Muscle of back (tissue), 11 donors: Measurements from ENCODE around the gene PHF2. TPM values are rescaled to one million over a fixed set of nuclear protein-coding genes. Genes with fewer than 3 reads are reported as not detected.

Experiments
- DNase-seq, 3 donors: peaks; one replicate each; pipeline versions ENCODE4 v3.0.0 to v3.0.0-alpha.2; 2013
- polyA plus RNA-seq, 10 donors: library from polyadenylated mRNA; unstranded; fragments of 120-200 nt; gene quantifications; one replicate each; pipeline ENCODE4 v1.2.1, GENCODE V29; 2013; ENCODE audit not compliant: insufficient read length in 10 of 10

The PHF2 gene
- polyA plus RNA-seq, 10 donors: 32.4 to 46.9 (median 35.8) TPM

DNA sequence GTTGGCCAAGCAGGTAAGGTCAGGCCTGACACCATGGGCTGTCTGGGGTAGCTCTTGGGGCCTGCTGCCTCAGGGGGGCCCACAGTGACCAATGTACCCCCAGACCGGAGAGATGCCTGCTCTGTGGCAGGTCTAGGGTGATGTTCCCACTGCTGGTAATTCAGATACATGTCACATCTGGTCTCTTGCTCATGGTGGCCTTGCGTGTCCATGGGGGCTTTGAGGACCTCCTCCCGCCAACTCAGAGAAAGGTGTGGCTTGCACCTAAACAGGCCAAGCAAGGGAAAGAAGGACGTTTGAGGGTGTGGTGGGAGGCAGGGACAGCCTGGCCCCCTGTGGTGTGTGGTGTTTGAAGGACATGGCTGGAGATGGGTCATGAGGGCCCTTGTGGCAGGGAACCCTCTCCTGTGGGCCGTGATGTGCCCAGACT, 75.2 kb downstream of the PHF2 start:
- DNase-seq: no peak

- no peak for DNase-seq
Observed at GRCh38 chr9:93652604-93653592, 76.5 kb downstream of the PHF2 start.

GRCh38 chr9:93653760-93654159, 77.4 kb downstream of the PHF2 start:
- no peak for DNase-seq

DNA sequence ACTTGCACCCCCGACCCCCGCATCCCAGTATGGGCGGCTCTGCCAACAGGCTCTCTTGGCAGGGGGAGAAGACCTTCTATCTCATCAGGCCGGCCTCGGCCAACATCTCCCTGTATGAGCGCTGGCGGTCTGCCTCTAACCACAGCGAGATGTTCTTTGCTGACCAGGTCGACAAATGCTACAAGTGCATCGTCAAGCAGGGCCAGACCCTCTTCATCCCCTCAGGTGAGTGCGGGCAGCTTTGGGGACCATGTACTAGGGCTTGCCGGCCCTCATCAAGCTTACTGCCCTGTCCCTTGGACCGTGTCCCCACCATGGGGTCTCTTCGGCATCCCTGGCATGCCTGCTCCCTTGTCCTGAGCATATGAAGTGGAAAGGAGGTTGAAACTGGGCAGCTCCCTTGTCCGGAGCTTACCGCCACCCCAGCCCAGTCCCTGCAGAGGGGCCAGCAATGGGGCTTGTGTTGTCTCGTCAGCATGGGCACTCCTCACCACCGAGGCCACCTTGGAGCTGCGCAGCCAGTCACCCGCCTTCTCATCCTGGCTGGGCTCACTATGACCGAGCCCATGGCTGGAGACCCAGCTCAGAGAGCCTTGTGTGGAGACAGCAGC, 78.1 kb downstream of the PHF2 start:
- DNase-seq: no peak

- DNase-seq: no peak
Observed at GRCh38 chr9:93655621-93656425, 79.4 kb downstream of the PHF2 start.

DNA sequence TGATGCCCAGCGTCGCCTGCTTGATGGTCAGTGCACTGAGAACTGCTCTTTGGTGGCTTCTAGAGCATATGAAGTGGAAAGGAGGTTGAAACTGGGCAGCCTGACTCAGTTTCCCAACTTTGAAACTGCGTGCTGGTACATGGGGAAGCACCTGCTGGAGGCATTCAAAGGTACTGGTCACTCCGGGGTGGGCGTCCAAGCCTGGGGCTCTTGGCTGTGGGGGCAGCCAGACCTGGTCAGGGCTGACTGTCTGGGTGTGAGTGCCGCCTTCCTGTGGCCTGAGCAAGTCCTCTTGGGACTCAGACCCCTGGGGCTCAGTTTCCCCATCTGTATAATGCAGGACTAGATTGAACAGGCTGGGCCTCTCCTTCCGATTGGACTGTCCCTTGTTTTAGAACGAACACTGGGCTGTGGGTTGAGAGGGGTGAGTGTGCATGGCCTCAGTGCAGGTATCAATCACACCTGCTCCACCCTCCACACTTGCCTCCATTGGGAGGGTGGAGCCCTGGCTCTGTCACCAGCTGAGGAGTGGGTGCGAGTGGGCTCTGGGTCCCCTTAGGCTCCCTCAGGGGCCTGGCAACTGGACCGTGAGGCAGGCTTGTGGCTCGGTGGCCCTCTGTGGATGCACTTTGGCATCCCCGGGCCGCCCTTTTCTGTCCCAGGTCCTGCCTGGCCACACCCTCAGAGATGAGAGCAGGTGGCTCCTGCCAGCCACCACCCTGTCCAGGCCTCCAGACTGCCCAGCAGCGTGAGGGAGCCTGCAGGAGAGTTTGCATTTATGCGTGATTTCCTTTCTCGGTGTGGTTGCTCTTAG, 80.2 kb downstream of the PHF2 start:
- no peak for DNase-seq

- DNase-seq: no peak
Observed at GRCh38 chr9:93657331-93658111, 81.1 kb downstream of the PHF2 start.

DNA sequence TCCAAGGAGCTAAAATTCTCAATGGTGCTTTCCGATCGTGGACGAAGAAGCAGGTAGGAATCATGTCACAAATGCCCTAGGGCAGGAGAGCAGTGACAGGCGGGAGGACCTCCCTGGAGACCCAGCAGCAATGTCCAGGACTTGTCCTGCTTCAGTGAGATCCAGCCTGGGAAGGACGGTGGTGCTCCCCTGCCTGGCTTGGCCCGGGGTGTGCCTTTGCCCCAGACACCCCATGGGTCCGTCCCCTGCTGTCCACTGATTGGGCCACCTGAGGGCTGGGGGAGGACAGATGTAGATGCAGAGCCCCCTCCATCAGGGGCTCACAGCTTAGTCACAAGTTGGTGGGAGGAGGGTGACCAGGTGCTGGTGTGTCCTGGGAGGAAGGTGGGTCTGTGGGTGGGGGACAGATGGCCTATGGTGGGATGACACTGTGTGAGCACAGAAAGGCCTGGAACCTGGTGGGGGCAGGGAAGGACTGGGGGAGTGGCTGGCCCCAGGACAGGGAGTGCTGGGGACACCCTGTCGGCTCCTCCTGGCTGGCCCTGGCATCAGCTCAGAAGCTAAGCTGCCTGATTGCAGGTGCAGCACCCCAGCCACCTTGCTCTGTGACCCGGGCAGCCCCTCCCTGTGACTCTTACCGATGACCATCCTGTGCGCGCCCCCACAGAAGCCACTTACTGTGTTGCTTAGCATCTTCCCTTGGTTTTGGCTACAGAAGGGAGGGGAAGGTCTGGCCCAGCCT, 82.0 kb downstream of the PHF2 start:
- no peak for DNase-seq

DNA sequence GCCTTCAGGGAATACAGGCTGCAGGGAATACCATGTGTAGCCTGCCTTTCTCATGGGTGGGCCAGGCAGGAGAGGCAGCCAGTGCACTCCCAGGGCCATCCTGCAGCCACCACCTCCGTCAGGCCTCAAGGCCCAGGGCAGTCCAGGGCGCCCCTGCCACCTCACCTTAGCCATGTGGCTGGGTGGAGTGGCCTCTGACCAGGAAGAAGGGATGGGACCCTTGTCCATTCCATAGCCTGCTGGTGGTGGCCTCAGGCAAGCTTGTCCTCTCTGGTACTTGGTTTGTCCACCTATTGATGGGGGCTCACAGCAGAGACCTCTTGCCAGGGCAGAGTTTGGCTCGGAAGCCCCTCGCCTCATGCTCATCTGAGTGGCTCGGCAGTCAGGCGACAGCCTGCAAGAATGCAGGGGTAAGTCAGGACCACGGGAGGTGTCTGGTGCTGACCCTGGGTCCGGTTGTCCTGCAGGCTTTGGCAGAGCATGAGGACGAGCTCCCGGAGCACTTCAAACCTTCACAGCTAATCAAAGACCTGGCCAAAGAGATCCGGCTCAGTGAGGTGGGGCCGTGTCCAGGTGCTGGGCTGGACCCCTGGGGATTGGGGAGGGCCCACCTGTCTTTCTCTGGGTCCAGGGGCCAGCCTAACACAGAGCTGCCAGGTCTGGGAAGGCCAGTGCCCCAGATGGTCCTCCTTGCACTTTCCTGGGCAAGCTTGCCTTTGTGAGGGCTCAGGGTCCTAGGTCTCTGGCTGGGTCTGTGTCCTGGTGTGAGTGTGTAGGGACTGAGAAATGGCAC, 82.9 kb downstream of the PHF2 start:
- no peak for DNase-seq

- DNase-seq: no peak
Observed at GRCh38 chr9:93659837-93660177, 83.4 kb downstream of the PHF2 start.

GRCh38 chr9:93660352-93661046, 84.1 kb downstream of the PHF2 start:
- DNase-seq: no peak

DNA sequence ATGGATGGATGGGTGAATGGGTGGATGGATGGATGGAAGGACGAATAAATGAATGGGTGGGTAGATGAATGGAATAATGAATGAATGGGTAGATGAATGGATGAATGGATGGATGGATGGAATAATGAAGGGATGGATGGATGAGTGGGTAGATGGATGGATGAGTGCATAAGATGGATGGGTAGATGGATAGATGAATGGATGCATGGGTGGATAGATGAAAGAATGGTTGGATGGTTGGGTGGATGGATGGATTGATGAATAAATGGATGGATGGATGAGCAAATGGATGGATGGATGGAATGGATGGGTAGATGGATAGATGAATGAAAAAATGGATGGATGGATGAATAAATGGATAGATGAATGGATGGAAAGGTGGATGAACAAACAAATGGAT, 85.2 kb downstream of the PHF2 start:
- no peak for DNase-seq

GRCh38 chr9:93662016-93662638, 85.7 kb downstream of the PHF2 start:
- DNase-seq: no peak

DNA sequence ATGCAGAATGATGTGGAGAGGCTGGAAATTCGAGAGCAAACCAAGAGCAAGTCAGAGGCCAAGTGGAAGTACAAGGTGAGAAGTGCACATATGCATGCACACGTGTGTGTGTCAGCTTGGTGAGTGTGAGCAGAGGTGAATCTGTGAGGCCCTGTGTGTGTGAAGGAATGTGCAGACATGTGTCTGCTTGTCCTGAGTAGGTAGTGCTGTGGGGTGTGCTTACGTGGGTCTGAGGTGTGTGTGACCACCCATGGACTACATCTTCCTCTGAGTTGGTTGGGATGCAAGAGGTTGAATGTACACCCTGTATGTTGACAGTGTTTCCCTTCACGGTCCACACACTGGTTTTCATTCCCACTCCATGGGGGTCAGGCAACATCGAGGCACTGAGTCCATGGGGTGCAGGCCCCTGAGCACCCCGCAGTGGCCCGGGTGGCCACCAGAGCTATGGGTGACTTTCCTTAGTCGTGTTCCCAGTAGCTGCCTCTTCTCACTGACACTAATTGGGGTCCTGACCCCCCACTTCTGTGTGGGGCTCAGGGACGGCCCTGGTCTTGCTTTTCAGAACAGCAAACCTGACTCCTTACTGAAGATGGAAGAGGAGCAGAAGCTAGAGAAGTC, 86.7 kb downstream of the PHF2 start:
- no peak for DNase-seq

- no peak for DNase-seq
Observed at GRCh38 chr9:93663877-93664548, 87.6 kb downstream of the PHF2 start.

DNA sequence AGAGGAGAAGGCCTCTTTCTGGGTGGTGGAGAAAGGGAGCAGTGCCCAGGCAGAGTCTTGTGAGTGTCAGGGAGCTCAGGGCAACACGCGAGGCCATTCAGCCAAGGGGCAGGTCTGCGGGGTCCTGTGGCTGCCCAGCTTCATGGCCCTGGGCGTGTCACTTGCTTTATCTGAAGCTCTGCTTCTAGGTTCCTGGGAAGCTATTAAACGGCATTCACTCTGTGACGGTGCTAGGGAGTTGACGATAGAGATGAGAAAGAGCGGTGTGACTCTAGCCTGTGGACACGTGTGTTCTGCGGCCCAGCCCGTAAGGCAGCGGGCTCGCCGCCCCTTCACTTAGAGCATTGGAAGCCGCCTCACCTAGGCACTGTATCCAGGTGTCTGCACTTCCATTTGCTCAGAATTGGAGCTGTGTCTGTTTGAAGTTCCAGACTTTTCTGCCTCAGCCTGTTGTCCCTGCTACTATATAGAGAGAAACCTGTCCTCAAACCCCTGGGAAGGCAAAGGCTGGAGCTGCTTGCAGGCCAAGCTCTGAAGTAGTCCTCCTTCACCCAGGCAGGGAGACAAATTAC, 88.3 kb downstream of the PHF2 start:
- DNase-seq: no peak
